Peyer's patch (tissue), 4 donors: ENCODE results near the gene FAM117A.

Experiments used
- POLR2A ChIP-seq, 2 donors: fragments of 450-650 bp; IDR thresholded peaks; one replicate each; pipeline ENCODE4 v1.5.1; 2017; ENCODE audit warnings: antibody characterized with exemption in 2 of 2, mild to moderate bottlenecking in 2 of 2, moderate library complexity in 2 of 2
- TF ChIP-seq, protein P1 (sequence below), 6 experiments: fragments of 450-650 bp in 4 of 6; fragments of 200-600 bp in 2 of 6; sonication (generic) in 1 of 6; IDR thresholded peaks; one replicate each; pipeline ENCODE4 v1.5.1; 2017 to 2019; ENCODE audit warnings: antibody characterized with exemption in 6 of 6, mild to moderate bottlenecking in 3 of 6, moderate library complexity in 1 of 6

DNA sequence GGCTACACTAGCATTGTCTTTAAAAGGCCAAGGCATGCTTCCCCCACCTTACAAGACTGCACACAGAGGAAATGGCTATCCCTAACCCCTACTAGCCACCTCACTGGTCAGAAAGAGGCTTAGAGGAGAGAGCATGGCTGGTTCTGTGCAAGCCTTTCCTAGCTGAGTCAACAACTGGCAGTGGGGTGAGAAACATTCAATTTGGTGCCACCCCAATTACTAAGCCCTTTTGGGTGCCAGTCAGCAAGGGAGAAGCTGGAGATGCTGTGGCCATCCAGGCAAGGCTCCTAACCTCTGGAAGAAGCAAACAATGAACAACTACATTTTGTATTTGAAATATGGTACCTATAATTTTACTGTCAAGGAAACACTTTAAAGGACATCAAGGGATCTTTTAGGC is 19.9 kb upstream of the FAM117A start:
- TF ChIP-seq, protein P1, sequence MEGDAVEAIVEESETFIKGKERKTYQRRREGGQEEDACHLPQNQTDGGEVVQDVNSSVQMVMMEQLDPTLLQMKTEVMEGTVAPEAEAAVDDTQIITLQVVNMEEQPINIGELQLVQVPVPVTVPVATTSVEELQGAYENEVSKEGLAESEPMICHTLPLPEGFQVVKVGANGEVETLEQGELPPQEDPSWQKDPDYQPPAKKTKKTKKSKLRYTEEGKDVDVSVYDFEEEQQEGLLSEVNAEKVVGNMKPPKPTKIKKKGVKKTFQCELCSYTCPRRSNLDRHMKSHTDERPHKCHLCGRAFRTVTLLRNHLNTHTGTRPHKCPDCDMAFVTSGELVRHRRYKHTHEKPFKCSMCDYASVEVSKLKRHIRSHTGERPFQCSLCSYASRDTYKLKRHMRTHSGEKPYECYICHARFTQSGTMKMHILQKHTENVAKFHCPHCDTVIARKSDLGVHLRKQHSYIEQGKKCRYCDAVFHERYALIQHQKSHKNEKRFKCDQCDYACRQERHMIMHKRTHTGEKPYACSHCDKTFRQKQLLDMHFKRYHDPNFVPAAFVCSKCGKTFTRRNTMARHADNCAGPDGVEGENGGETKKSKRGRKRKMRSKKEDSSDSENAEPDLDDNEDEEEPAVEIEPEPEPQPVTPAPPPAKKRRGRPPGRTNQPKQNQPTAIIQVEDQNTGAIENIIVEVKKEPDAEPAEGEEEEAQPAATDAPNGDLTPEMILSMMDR (IDR thresholded peaks at IDR 0.05): no peak
- TF ChIP-seq POLR2A (IDR thresholded peaks at IDR 0.05): no peak
